Effector CD8-positive, alpha-beta T cell (primary cell): ENCODE measurements around the gene HID1.
"Not testable (repeated sequence)": the region's sequence is repeated elsewhere in the genome, so short reads cannot be mapped to it uniquely, and the experiment has no call there.

Source experiments
- DNase-seq: peaks from one replicate; lab custom pipeline; 2025; lab: John Stamatoyannopoulos, UW

Gene HID1

GRCh38 chr17:74970395-74970794 lies 2.2 kb downstream of the HID1 start:
- DNase-seq: no peak

- not testable (repeated sequence) for DNase-seq
Measured at GRCh38 chr17:74969501-74969900, 3.1 kb downstream of the HID1 start.

- DNase-seq: no peak
Measured at GRCh38 chr17:74968361-74968780, 4.2 kb downstream of the HID1 start.

- DNase-seq: no peak
Measured at GRCh38 chr17:74964988-74965622, 7.5 kb downstream of the HID1 start.

GRCh38 chr17:74964246-74964761 lies 8.3 kb downstream of the HID1 start:
- no peak for DNase-seq

GRCh38 chr17:74963656-74964055 lies 8.9 kb downstream of the HID1 start:
- no peak for DNase-seq

GRCh38 chr17:74962622-74963394 lies 9.8 kb downstream of the HID1 start:
- no peak for DNase-seq

- peak; percentile 78 for DNase-seq
Measured at GRCh38 chr17:74961657-74962350, 10.8 kb downstream of the HID1 start.

- peak; percentile 7 for DNase-seq
Measured at GRCh38 chr17:74960570-74961342, 11.8 kb downstream of the HID1 start.

GRCh38 chr17:74959826-74960515 lies 12.6 kb downstream of the HID1 start:
- DNase-seq: no peak

- DNase-seq: peak; percentile 69
Measured at GRCh38 chr17:74957935-74958740, 14.4 kb downstream of the HID1 start.

GRCh38 chr17:74956093-74956492 lies 16.5 kb downstream of the HID1 start:
- no peak for DNase-seq

GRCh38 chr17:74954665-74955421 lies 17.7 kb downstream of the HID1 start:
- DNase-seq: no peak

- DNase-seq: no peak
Measured at GRCh38 chr17:74954115-74954514, 18.4 kb downstream of the HID1 start.

- DNase-seq: no peak
Measured at GRCh38 chr17:74953134-74953687, 19.3 kb downstream of the HID1 start.

- no peak for DNase-seq
Measured at GRCh38 chr17:74952431-74953133, 20.0 kb downstream of the HID1 start.

GRCh38 chr17:74951680-74952421 lies 20.7 kb downstream of the HID1 start:
- DNase-seq: no peak

- DNase-seq: no peak
Measured at GRCh38 chr17:74951065-74951464, 21.5 kb downstream of the HID1 start.
